ENCODE measurements around the gene TDRD9. TPM values are rescaled to one million over a fixed set of nuclear protein-coding genes. Genes with fewer than 3 reads are reported as not detected.

The TDRD9 gene
- total RNA-seq, 1 donor from 2014 or later, result not detected

DNA sequence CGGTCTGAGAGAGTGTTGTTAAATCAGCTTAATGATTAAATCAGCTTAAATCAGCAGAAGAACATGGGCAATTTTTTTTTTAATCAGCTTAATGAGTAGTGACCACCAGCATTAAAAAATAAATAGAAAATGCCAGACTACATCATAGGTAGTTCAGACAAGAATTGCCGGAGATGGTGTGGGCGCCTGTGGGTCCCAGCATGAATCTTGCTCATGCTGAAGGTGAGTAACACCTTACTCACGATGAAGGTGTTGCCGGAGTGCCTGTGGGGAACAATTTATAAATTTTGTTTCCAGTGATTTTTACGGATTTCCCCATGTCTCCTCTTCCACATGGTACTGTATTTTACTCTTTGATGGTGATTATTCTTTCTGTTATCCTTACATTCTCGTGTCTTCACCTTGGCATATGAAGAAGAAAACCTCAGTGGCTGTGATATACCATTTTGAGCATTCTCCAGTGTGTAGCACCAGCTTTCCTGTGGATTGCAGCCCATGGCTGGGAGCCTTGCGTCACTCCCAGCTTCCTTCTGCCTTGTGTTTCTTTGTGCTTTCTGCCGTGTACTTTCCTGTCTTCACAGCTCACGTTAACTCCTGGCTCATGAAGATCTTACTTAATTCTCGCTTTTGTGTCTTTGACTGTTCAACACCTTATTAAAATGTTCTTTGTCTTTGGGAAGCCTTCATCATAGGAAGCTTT, 4.7 kb downstream of the TDRD9 start:
- Mint-ChIP-seq H3K4me1 (ENCODE audit: unreplicated experiment) (no peaks in the 10 kb centered on the region), H3K9me3 (no peaks in the 10 kb centered on the region), H3K36me3 (no peaks in the 10 kb centered on the region), H3K27me3 (peaks cover 34% of the 10 kb centered on the region), H3K4me3 (no peak overlapping the region), H3K27ac (no peak overlapping the region)
- no peak for DNase-seq (ENCODE audit: extremely low spot score, unreplicated experiment)
- TF ChIP-seq, protein P1, sequence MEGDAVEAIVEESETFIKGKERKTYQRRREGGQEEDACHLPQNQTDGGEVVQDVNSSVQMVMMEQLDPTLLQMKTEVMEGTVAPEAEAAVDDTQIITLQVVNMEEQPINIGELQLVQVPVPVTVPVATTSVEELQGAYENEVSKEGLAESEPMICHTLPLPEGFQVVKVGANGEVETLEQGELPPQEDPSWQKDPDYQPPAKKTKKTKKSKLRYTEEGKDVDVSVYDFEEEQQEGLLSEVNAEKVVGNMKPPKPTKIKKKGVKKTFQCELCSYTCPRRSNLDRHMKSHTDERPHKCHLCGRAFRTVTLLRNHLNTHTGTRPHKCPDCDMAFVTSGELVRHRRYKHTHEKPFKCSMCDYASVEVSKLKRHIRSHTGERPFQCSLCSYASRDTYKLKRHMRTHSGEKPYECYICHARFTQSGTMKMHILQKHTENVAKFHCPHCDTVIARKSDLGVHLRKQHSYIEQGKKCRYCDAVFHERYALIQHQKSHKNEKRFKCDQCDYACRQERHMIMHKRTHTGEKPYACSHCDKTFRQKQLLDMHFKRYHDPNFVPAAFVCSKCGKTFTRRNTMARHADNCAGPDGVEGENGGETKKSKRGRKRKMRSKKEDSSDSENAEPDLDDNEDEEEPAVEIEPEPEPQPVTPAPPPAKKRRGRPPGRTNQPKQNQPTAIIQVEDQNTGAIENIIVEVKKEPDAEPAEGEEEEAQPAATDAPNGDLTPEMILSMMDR (conservative IDR thresholded peaks at IDR 0.05), result no peak

DNA sequence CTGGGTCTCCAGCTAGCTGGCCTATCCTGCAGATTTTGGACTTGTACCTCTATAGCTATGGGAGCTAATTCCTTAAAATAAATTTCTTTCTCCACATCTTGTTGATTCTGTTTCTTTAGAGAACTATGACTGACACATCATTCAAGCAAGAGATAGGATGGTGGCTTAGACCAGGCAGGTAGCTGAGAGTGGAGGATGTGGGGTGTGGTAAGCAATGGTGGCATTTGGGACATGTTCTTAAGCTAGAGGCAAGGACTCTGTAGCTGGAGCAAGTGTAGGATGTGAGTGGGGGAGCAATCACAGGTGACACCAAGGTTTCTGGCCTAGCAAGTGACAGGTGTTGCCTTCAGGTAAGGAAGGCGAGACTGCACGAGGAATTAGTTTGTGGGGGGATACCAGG, 6.8 kb downstream of the TDRD9 start:
- Mint-ChIP-seq H3K36me3 (no peaks in the 10 kb centered on the region), H3K9me3 (no peaks in the 10 kb centered on the region), H3K4me1 (ENCODE audit: unreplicated experiment) (no peaks in the 10 kb centered on the region), H3K4me3 (no peak overlapping the region), H3K27ac (no peak overlapping the region), H3K27me3 (peaks cover 40% of the 10 kb centered on the region)
- DNase-seq (ENCODE audit: extremely low spot score, unreplicated experiment), result no peak
- TF ChIP-seq, protein P1 (conservative IDR thresholded peaks at IDR 0.05), result no peak

DNA sequence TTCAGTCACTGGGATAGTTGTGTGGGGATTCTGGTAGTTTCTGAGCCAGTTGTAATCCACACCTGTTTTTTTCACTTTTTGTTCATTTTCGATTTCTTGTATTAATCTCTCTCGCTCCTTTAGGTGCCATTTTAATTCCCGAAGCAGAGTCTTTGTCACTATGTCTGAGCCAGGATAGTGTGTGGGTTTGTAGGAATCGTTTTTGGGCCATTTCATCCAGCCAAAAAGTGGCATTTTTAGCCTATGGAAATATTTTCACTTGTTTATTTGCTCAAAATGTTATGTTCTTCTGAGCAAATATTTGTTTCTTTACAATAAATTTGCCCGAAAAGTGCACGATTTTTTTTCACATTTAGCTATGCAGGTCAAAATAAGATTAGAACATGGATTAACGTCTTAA, 13.2 kb downstream of the TDRD9 start:
- H3K4me1 Mint-ChIP-seq (ENCODE audit: unreplicated experiment), result no peaks in the 10 kb centered on the region
- H3K27me3 Mint-ChIP-seq, result peaks cover 55% of the 10 kb centered on the region

DNA sequence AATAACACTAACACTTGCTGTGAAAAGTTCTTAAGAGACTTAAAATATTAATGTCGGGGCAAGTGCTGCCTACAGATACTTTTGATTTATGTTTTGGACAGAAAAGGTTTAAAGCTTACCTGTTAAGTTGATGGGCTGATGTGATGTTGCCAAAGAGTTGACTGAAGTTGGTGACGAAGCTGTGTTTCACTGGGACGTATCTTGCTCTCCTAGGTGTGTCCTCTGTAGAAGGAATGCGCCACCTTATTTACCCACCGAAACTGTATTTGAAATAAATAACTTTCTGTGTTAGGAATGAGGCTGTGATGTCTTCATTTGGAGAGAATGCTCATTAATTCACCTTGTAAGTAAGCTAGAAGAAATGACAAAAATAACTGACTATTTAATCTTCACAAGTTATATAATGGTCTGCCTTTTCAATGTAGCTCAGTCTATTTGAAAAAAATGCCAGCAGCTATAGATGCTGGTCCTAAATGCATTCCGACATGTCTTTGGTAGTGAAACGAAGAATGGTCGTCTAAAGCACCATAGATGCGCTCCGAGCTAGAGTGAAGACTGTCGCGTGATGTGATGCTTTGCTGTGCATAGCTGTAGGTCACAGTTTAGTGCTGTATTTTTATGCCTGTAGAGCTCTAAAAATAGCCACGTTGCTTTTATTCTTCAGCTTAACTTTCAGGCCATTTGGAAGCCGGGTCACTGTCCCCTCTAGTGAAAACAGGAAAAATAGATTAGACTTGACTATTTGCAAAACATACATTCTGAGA, 13.9 kb downstream of the TDRD9 start, which contains the start of gene RD3L:
RD3L (minus strand) TSS at position 557 of the 764 bp plus-strand sequence. CDS start 834 bp downstream, outside the sequence.
- H3K36me3 Mint-ChIP-seq, result no peaks in the 10 kb centered on the region
- DNase-seq (ENCODE audit: extremely low spot score, unreplicated experiment), result no peak
- H3K9me3 Mint-ChIP-seq, result no peaks in the 10 kb centered on the region
- H3K4me3 Mint-ChIP-seq, result no peak within 1 kb of the TSS
- TF ChIP-seq, protein P1 (conservative IDR thresholded peaks at IDR 0.05), result no peak
- peaks cover 48% of the 10 kb centered on the region for H3K27me3 Mint-ChIP-seq
- no peaks in the 10 kb centered on the region for H3K4me1 Mint-ChIP-seq (ENCODE audit: unreplicated experiment)
- no peak within 1 kb of the TSS for H3K27ac Mint-ChIP-seq

More for the DNA sequence above, 13.2 kb downstream of the TDRD9 start:
- Mint-ChIP-seq H3K36me3 (no peaks in the 10 kb centered on the region), H3K4me3 (no peak overlapping the region), H3K9me3 (no peaks in the 10 kb centered on the region), H3K27ac (no peak overlapping the region)
- no peak for DNase-seq (ENCODE audit: extremely low spot score, unreplicated experiment)
- TF ChIP-seq, protein P1 (conservative IDR thresholded peaks at IDR 0.05), result no peak

DNA sequence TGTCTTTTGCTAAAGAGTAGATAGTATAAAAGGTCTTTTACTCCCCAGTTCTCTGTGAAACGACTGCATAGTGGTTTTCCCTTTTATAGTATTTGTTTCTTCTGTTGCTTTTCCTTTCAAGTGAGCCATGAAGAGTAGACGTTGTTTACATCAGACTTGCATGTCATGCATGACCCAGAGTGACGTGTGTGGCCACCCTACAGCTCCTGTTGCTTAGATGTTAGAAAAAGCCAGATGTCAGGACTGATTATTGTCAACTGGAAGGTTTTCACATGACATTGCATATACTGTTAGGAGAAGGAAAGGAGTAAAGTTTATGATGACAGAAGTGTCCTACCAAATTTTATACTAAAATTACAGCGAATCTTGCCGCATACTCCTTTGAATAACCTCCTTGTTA, 15.4 kb downstream of the TDRD9 start:
- Mint-ChIP-seq H3K27ac (no peak overlapping the region), H3K36me3 (no peaks in the 10 kb centered on the region), H3K9me3 (no peaks in the 10 kb centered on the region), H3K4me1 (ENCODE audit: unreplicated experiment) (no peaks in the 10 kb centered on the region), H3K4me3 (no peak overlapping the region), H3K27me3 (peaks cover 41% of the 10 kb centered on the region)
- TF ChIP-seq, protein P1 (conservative IDR thresholded peaks at IDR 0.05), result no peak
- DNase-seq (ENCODE audit: extremely low spot score, unreplicated experiment), result no peak

Data from type B pancreatic cell (in vitro differentiated cells).